HCT116 (cell line): ENCODE results near the gene EHD4. TPM values are rescaled to one million over a fixed set of nuclear protein-coding genes. Genes with fewer than 3 reads are reported as not detected.
A peak's percentile ranks its signal among the peaks of the same experiment; 100 is the strongest.

Experiments
- ATAC-seq: fragments of 200-7000 bp; cut with Tn5 transposase; 2 replicates; pipeline ENCODE4 v1.9.1; 2020; ENCODE audit warnings: mild to moderate bottlenecking, moderate library complexity
- BruUV-seq: library from RNA; stranded (reverse); fragments of 400-500 nt; replicated peaks from 2 replicates; lab custom pipeline; 2021; lab: Mats Ljungman, UMichigan
- CTCF ChIA-PET: fragments of 300-600 bp; sonication (Branson Sonifier 250); formaldehyde crosslinking; loops from one replicate; lab custom pipeline; 2021; ENCODE audit warnings: antibody characterized with exemption; lab: Charles Lee
- POLR2A ChIA-PET: fragments of 300-600, 350-600 bp; sonication (Branson Sonifier 250); formaldehyde crosslinking; loops from one replicate; lab custom pipeline; 2021; ENCODE audit warnings: antibody characterized with exemption; lab: Charles Lee
- RAD21 ChIA-PET, 2 experiments: fragments of 300-600 bp; sonication (Branson Sonifier 250); formaldehyde crosslinking; loops; one replicate each; lab custom pipeline; 2023; ENCODE audit warnings: low total read pairs in 2 of 2; ENCODE audit not compliant: uncharacterized antibody in 2 of 2, unreplicated experiment in 2 of 2, low non-redundant PET in 1 of 2; lab: Charles Lee
- DNase-seq: peaks from one replicate; pipeline ENCODE4 v3.0.0-alpha.2; 2010; ENCODE audit warnings: low read depth, low spot score
- H2AFZ ChIP-seq: fragments of 200-600 bp; shearing (Covaris generic), sonication (generic); 2 replicates; pipeline ENCODE4 v1.6.1; 2017; ENCODE audit warnings: low read depth, mixed run types, mixed read lengths, antibody characterized with exemption, low read length; ENCODE audit not compliant: poor library complexity, severe bottlenecking
- H3K27ac ChIP-seq: 2 replicates; pipeline ENCODE4 v1.5.1; 2012; ENCODE audit warnings: low read depth, low read length
- H3K27me3 ChIP-seq: fragments of 200-600 bp; sonication (generic); 2 replicates; pipeline ENCODE4 v1.6.1; 2016; ENCODE audit warnings: mixed run types, low read length, mixed read lengths; ENCODE audit not compliant: insufficient read depth
- H3K36me3 ChIP-seq, 2 experiments: fragments of 200-500 bp in 1 of 2; fragments of 200-600 bp in 1 of 2; sonication (Bioruptor generic) in 1 of 2; sonication (generic) in 1 of 2; 2 replicates each; pipeline versions ENCODE4 v1.5.1 to v1.6.1; 2014 to 2016; ENCODE audit warnings: low read length in 2 of 2, inconsistent platforms in 1 of 2, mixed read lengths in 1 of 2, mixed run types in 1 of 2; ENCODE audit not compliant: insufficient read depth in 2 of 2, control insufficient read depth in 1 of 2
- H3K4me1 ChIP-seq, 2 experiments: fragments of 200-600 bp in 1 of 2; sonication (generic) in 1 of 2; 2 replicates each; pipeline versions ENCODE4 v1.5.1 to v1.6.1; 2012 to 2017; ENCODE audit warnings: low read length in 2 of 2, inconsistent platforms in 1 of 2, mild to moderate bottlenecking in 1 of 2, mixed read lengths in 1 of 2, mixed run types in 1 of 2, moderate library complexity in 1 of 2; ENCODE audit not compliant: insufficient read depth in 2 of 2, control insufficient read depth in 1 of 2
- H3K4me2 ChIP-seq: fragments of 200-600 bp; sonication (generic); 2 replicates; pipeline ENCODE4 v1.6.1; 2017; ENCODE audit warnings: mixed run types, low read length, mixed read lengths
- H3K4me3 ChIP-seq, 2 experiments: fragments of 200-600 bp in 1 of 2; sonication (generic) in 1 of 2; replicated peaks in 1 of 2; 2 replicates each; pipeline ENCODE4 v1.5.1; 2011 to 2016; ENCODE audit warnings: low read length in 2 of 2, control low read depth in 1 of 2, low read depth in 1 of 2, mild to moderate bottlenecking in 1 of 2, mixed read lengths in 1 of 2, mixed run types in 1 of 2
- H3K79me2 ChIP-seq: fragments of 200-600 bp; sonication (generic); 2 replicates; pipeline ENCODE4 v1.6.1; 2017; ENCODE audit warnings: mild to moderate bottlenecking, mixed run types, low read length, moderate library complexity, mixed read lengths; ENCODE audit not compliant: insufficient read depth
- H3K9ac ChIP-seq: fragments of 200-600 bp; sonication (generic); 2 replicates; pipeline ENCODE4 v1.6.1; 2016; ENCODE audit warnings: low read length, mixed read lengths
- H3K9me2 ChIP-seq: fragments of 200-600 bp; sonication (generic), shearing (Covaris generic); 2 replicates; pipeline ENCODE4 v1.6.1; 2017; ENCODE audit warnings: mixed run types, mild to moderate bottlenecking, moderate library complexity; ENCODE audit not compliant: insufficient read depth
- H3K9me3 ChIP-seq, 2 experiments: fragments of 200-500 bp in 1 of 2; fragments of 200-600 bp in 1 of 2; sonication (Bioruptor generic) in 1 of 2; sonication (generic) in 1 of 2; 2 replicates each; pipeline ENCODE4 v1.6.1; 2014 to 2017; ENCODE audit warnings: low read length in 2 of 2, mixed read lengths in 2 of 2, inconsistent platforms in 1 of 2, low read depth in 1 of 2, mild to moderate bottlenecking in 1 of 2, mixed run types in 1 of 2, moderate library complexity in 1 of 2; ENCODE audit not compliant: control insufficient read depth in 1 of 2, insufficient read depth in 1 of 2
- H4K20me1 ChIP-seq: fragments of 200-600 bp; sonication (generic), shearing (Covaris generic); 2 replicates; pipeline ENCODE4 v1.6.1; 2017; ENCODE audit warnings: mixed run types, mild to moderate bottlenecking, moderate library complexity; ENCODE audit not compliant: insufficient read depth
- CBX3 ChIP-seq: IDR thresholded peaks from 2 replicates; pipeline ENCODE4 v1.6.1; 2012; ENCODE audit warnings: low read depth
- EGR1 ChIP-seq: IDR thresholded peaks from 2 replicates; pipeline ENCODE4 v1.6.1; 2012; ENCODE audit warnings: low read depth
- ELF1 ChIP-seq: IDR thresholded peaks from 2 replicates; pipeline ENCODE4 v1.6.1; 2012; ENCODE audit warnings: low read depth, borderline replicate concordance
- EZH2phosphoT487 ChIP-seq: fragments of 200-600 bp; IDR thresholded peaks from 2 replicates; pipeline ENCODE4 v1.6.1; 2018; ENCODE audit warnings: antibody characterized with exemption, borderline replicate concordance
- JUND ChIP-seq: IDR thresholded peaks from 2 replicates; pipeline ENCODE4 v1.6.1; 2012
- SIN3A ChIP-seq: IDR thresholded peaks from 2 replicates; pipeline ENCODE4 v1.6.1; 2012; ENCODE audit warnings: low read depth
- SP1 ChIP-seq: IDR thresholded peaks from 2 replicates; pipeline ENCODE4 v1.6.1; 2012; ENCODE audit warnings: low read depth
- ZFX ChIP-seq: fragments of 450-650 bp; IDR thresholded peaks from 2 replicates; pipeline ENCODE4 v1.6.1; 2017
- intact Hi-C: fragments of 100-400 bp; cut with micrococcal nuclease; formaldehyde crosslinking; loops from 2 replicates; pipeline ENCODE4 v1.10.0; 2022
- total RNA-seq: library from RNA; stranded (reverse); gene quantifications from one replicate; pipeline ENCODE4 v1.2.1, GENCODE V29; 2021; ENCODE audit not compliant: unreplicated experiment
- TF ChIP-seq, protein P1 (sequence below): IDR thresholded peaks from 2 replicates; pipeline ENCODE4 v1.6.1; 2012
- TF ChIP-seq, protein P2 (sequence below), 3 experiments: fragments of 200-600 bp in 1 of 3; sonication (generic) in 1 of 3; IDR thresholded peaks in 2 of 3; conservative IDR thresholded peaks in 1 of 3; 2 replicates each; pipeline ENCODE4 v1.5.1; 2012 to 2017; ENCODE audit warnings: low read depth in 2 of 3, low read length in 2 of 3, antibody characterized with exemption in 1 of 3, borderline replicate concordance in 1 of 3, control low read depth in 1 of 3, mild to moderate bottlenecking in 1 of 3, mixed read lengths in 1 of 3, mixed run types in 1 of 3, moderate library complexity in 1 of 3; ENCODE audit not compliant: insufficient read depth in 1 of 3
- TF ChIP-seq, protein P3 (sequence below): IDR thresholded peaks from 2 replicates; pipeline ENCODE4 v1.6.1; 2011; ENCODE audit warnings: mild to moderate bottlenecking, low read length, moderate library complexity; ENCODE audit not compliant: insufficient replicate concordance; ENCODE audit errors: extremely low read depth

The EHD4 gene
- total RNA-seq, 1 experiment from 2014 or later = 28.0 TPM

DNA sequence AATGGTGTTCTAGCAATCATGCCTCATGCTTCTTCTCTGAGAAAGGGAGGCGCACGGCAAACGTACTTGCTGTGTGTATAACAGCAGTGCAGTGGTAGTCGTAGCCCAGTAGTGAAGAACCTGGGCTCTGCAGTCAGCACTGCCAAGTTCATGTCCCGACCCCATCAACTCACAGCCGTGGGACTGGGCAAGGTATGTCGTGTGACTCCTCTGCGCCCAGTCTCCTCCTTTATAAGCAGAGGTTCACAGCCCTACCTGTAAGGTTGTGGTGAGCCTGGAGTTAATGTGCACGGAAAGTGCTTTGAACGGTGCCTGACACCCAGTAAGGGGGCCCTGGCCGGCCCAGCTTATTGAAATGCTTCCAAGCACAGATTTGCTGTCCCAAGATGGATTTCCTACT lies 26.6 kb downstream of the EHD4 start:
- ChIA-PET CTCF (no interaction called here), POLR2A (no interaction called here), RAD21 (no interaction called here)
- TF ChIP-seq, protein P1, sequence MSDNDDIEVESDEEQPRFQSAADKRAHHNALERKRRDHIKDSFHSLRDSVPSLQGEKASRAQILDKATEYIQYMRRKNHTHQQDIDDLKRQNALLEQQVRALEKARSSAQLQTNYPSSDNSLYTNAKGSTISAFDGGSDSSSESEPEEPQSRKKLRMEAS = no peak
- TF ChIP-seq SIN3A (no peak), JUND (no peak), ELF1 (no peak), EZH2phosphoT487 (no peak), EGR1 (no peak)
- TF ChIP-seq, protein P2, sequence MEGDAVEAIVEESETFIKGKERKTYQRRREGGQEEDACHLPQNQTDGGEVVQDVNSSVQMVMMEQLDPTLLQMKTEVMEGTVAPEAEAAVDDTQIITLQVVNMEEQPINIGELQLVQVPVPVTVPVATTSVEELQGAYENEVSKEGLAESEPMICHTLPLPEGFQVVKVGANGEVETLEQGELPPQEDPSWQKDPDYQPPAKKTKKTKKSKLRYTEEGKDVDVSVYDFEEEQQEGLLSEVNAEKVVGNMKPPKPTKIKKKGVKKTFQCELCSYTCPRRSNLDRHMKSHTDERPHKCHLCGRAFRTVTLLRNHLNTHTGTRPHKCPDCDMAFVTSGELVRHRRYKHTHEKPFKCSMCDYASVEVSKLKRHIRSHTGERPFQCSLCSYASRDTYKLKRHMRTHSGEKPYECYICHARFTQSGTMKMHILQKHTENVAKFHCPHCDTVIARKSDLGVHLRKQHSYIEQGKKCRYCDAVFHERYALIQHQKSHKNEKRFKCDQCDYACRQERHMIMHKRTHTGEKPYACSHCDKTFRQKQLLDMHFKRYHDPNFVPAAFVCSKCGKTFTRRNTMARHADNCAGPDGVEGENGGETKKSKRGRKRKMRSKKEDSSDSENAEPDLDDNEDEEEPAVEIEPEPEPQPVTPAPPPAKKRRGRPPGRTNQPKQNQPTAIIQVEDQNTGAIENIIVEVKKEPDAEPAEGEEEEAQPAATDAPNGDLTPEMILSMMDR (IDR thresholded peaks at IDR 0.05 in 2 of 3, conservative IDR thresholded peaks at IDR 0.05 in 1 of 3; ENCODE audit: borderline replicate concordance in 1 of 3, insufficient read depth in 1 of 3, low read depth in 2 of 3, low read length in 2 of 3) = no peak
- Histone ChIP-seq H3K27me3 (no peaks in the 10 kb centered on the region), H3K79me2 (peaks cover 59% of the 10 kb centered on the region), H3K4me2 (no peak overlapping the region), H3K4me1 (peaks cover 27 to 74% of the 10 kb centered on the region in 2 experiments), H3K36me3 (peaks cover 0 to 11% of the 10 kb centered on the region in 2 experiments; a peak in 1 of 4 replicates), H3K9me2 (no peaks in the 10 kb centered on the region), H3K9me3 (no peaks in the 10 kb centered on the region), H3K9ac (peak overlapping the region; percentile 53; the same call in 1 of the 2 replicates), H3K27ac (no peak overlapping the region), H3K4me3 (no peak overlapping the region), H4K20me1 (no peaks in the 10 kb centered on the region), H2AFZ (no peak overlapping the region)
- intact Hi-C loops = no loop called here
- no TSS peak for BruUV-seq
- no peak for ATAC-seq
- DNase-seq = no peak

DNA sequence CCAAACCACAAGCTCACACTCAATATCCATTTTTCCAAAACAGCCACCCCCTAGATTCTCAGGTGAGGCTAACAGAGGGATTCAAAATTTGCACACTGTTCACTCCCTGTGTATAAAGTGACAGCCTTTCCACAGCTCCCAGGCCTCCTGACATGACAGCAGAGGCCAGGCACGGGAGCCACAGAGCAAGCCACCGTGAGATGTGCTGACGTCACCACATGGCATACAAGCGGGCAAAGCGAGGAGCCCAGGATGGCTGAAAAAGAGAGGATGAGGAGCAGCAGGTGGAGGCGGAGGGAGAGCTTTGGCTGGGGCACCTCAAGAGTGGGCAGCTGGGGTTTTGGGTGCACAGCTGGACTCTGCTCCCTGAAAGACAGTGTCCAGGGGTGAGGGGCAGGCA lies 27.1 kb downstream of the EHD4 start:
- no peak overlapping the region for H3K27ac ChIP-seq
- RAD21 ChIA-PET = no interaction called here
- TF ChIP-seq CBX3 (no peak), ZFX (no peak), SP1 (no peak)
- TF ChIP-seq, protein P3, sequence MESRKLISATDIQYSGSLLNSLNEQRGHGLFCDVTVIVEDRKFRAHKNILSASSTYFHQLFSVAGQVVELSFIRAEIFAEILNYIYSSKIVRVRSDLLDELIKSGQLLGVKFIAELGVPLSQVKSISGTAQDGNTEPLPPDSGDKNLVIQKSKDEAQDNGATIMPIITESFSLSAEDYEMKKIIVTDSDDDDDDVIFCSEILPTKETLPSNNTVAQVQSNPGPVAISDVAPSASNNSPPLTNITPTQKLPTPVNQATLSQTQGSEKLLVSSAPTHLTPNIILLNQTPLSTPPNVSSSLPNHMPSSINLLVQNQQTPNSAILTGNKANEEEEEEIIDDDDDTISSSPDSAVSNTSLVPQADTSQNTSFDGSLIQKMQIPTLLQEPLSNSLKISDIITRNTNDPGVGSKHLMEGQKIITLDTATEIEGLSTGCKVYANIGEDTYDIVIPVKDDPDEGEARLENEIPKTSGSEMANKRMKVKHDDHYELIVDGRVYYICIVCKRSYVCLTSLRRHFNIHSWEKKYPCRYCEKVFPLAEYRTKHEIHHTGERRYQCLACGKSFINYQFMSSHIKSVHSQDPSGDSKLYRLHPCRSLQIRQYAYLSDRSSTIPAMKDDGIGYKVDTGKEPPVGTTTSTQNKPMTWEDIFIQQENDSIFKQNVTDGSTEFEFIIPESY = no peak
- TF ChIP-seq, all 23 proteins: peak for 0
- ChIA-PET POLR2A (no interaction called here), CTCF (no interaction called here)
- Histone ChIP-seq H3K4me1 (peaks cover 32 to 79% of the 10 kb centered on the region in 2 experiments), H3K9me3 (no peaks in the 10 kb centered on the region), H3K27me3 (no peaks in the 10 kb centered on the region), H3K4me2 (peak overlapping the region; percentile 79), H3K79me2 (peaks cover 59% of the 10 kb centered on the region), H2AFZ (no peak overlapping the region), H3K9me2 (no peaks in the 10 kb centered on the region), H3K36me3 (peaks cover 0 to 7% of the 10 kb centered on the region in 2 experiments; a peak in 1 of 4 replicates), H3K9ac (peak overlapping the region; percentile 53), H4K20me1 (no peaks in the 10 kb centered on the region), H3K4me3 (0 out of 4 replicates have a peak overlapping the region, but pooled peaks of 1 of the 2 experiments have one; percentile 31)
- no peak for ATAC-seq
- no peak for DNase-seq
- BruUV-seq = no TSS peak
- intact Hi-C loops = no loop called here
